HCT116 (cell line): Measurements from ENCODE around the gene OSBPL8. TPM values are rescaled to one million over a fixed set of nuclear protein-coding genes. Genes with fewer than 3 reads are reported as not detected.
"Not testable (repeated sequence)": the region's sequence is repeated elsewhere in the genome, so short reads cannot be mapped to it uniquely, and the experiment has no call there.

Experiments used
- ATAC-seq: fragments of 200-7000 bp; cut with Tn5 transposase; 2 replicates; pipeline ENCODE4 v1.9.1; 2020; ENCODE audit warnings: mild to moderate bottlenecking, moderate library complexity
- BruUV-seq: library from RNA; stranded (reverse); fragments of 400-500 nt; replicated peaks from 2 replicates; lab custom pipeline; 2021; lab: Mats Ljungman, UMichigan
- CTCF ChIA-PET: fragments of 300-600 bp; sonication (Branson Sonifier 250); formaldehyde crosslinking; loops from one replicate; lab custom pipeline; 2021; ENCODE audit warnings: antibody characterized with exemption; lab: Charles Lee
- POLR2A ChIA-PET: fragments of 300-600, 350-600 bp; sonication (Branson Sonifier 250); formaldehyde crosslinking; loops from one replicate; lab custom pipeline; 2021; ENCODE audit warnings: antibody characterized with exemption; lab: Charles Lee
- RAD21 ChIA-PET, 2 experiments: fragments of 300-600 bp; sonication (Branson Sonifier 250); formaldehyde crosslinking; loops; one replicate each; lab custom pipeline; 2023; ENCODE audit warnings: low total read pairs in 2 of 2; ENCODE audit not compliant: uncharacterized antibody in 2 of 2, unreplicated experiment in 2 of 2, low non-redundant PET in 1 of 2; lab: Charles Lee
- DNase-seq: peaks from one replicate; pipeline ENCODE4 v3.0.0-alpha.2; 2010; ENCODE audit warnings: low read depth, low spot score
- H2AFZ ChIP-seq: fragments of 200-600 bp; shearing (Covaris generic), sonication (generic); 2 replicates; pipeline ENCODE4 v1.6.1; 2017; ENCODE audit warnings: low read depth, mixed run types, mixed read lengths, antibody characterized with exemption, low read length; ENCODE audit not compliant: poor library complexity, severe bottlenecking
- H3K27ac ChIP-seq: 2 replicates; pipeline ENCODE4 v1.5.1; 2012; ENCODE audit warnings: low read depth, low read length
- H3K27me3 ChIP-seq: fragments of 200-600 bp; sonication (generic); 2 replicates; pipeline ENCODE4 v1.6.1; 2016; ENCODE audit warnings: mixed run types, low read length, mixed read lengths; ENCODE audit not compliant: insufficient read depth
- H3K36me3 ChIP-seq, 2 experiments: fragments of 200-500 bp in 1 of 2; fragments of 200-600 bp in 1 of 2; sonication (Bioruptor generic) in 1 of 2; sonication (generic) in 1 of 2; 2 replicates each; pipeline versions ENCODE4 v1.5.1 to v1.6.1; 2014 to 2016; ENCODE audit warnings: low read length in 2 of 2, inconsistent platforms in 1 of 2, mixed read lengths in 1 of 2, mixed run types in 1 of 2; ENCODE audit not compliant: insufficient read depth in 2 of 2, control insufficient read depth in 1 of 2
- H3K4me1 ChIP-seq, 2 experiments: fragments of 200-600 bp in 1 of 2; sonication (generic) in 1 of 2; 2 replicates each; pipeline versions ENCODE4 v1.5.1 to v1.6.1; 2012 to 2017; ENCODE audit warnings: low read length in 2 of 2, inconsistent platforms in 1 of 2, mild to moderate bottlenecking in 1 of 2, mixed read lengths in 1 of 2, mixed run types in 1 of 2, moderate library complexity in 1 of 2; ENCODE audit not compliant: insufficient read depth in 2 of 2, control insufficient read depth in 1 of 2
- H3K4me2 ChIP-seq: fragments of 200-600 bp; sonication (generic); 2 replicates; pipeline ENCODE4 v1.6.1; 2017; ENCODE audit warnings: mixed run types, low read length, mixed read lengths
- H3K4me3 ChIP-seq, 2 experiments: fragments of 200-600 bp in 1 of 2; sonication (generic) in 1 of 2; replicated peaks in 1 of 2; 2 replicates each; pipeline ENCODE4 v1.5.1; 2011 to 2016; ENCODE audit warnings: low read length in 2 of 2, control low read depth in 1 of 2, low read depth in 1 of 2, mild to moderate bottlenecking in 1 of 2, mixed read lengths in 1 of 2, mixed run types in 1 of 2
- H3K79me2 ChIP-seq: fragments of 200-600 bp; sonication (generic); 2 replicates; pipeline ENCODE4 v1.6.1; 2017; ENCODE audit warnings: mild to moderate bottlenecking, mixed run types, low read length, moderate library complexity, mixed read lengths; ENCODE audit not compliant: insufficient read depth
- H3K9ac ChIP-seq: fragments of 200-600 bp; sonication (generic); 2 replicates; pipeline ENCODE4 v1.6.1; 2016; ENCODE audit warnings: low read length, mixed read lengths
- H3K9me2 ChIP-seq: fragments of 200-600 bp; sonication (generic), shearing (Covaris generic); 2 replicates; pipeline ENCODE4 v1.6.1; 2017; ENCODE audit warnings: mixed run types, mild to moderate bottlenecking, moderate library complexity; ENCODE audit not compliant: insufficient read depth
- H3K9me3 ChIP-seq, 2 experiments: fragments of 200-500 bp in 1 of 2; fragments of 200-600 bp in 1 of 2; sonication (Bioruptor generic) in 1 of 2; sonication (generic) in 1 of 2; 2 replicates each; pipeline ENCODE4 v1.6.1; 2014 to 2017; ENCODE audit warnings: low read length in 2 of 2, mixed read lengths in 2 of 2, inconsistent platforms in 1 of 2, low read depth in 1 of 2, mild to moderate bottlenecking in 1 of 2, mixed run types in 1 of 2, moderate library complexity in 1 of 2; ENCODE audit not compliant: control insufficient read depth in 1 of 2, insufficient read depth in 1 of 2
- H4K20me1 ChIP-seq: fragments of 200-600 bp; sonication (generic), shearing (Covaris generic); 2 replicates; pipeline ENCODE4 v1.6.1; 2017; ENCODE audit warnings: mixed run types, mild to moderate bottlenecking, moderate library complexity; ENCODE audit not compliant: insufficient read depth
- CTCF ChIP-seq, 3 experiments: fragments of 200-600 bp in 1 of 3; sonication (generic) in 1 of 3; IDR thresholded peaks in 2 of 3; conservative IDR thresholded peaks in 1 of 3; 2 replicates each; pipeline ENCODE4 v1.5.1; 2012 to 2017; ENCODE audit warnings: low read depth in 2 of 3, low read length in 2 of 3, antibody characterized with exemption in 1 of 3, borderline replicate concordance in 1 of 3, control low read depth in 1 of 3, mild to moderate bottlenecking in 1 of 3, mixed read lengths in 1 of 3, mixed run types in 1 of 3, moderate library complexity in 1 of 3; ENCODE audit not compliant: insufficient read depth in 1 of 3
- JUND ChIP-seq: IDR thresholded peaks from 2 replicates; pipeline ENCODE4 v1.6.1; 2012
- intact Hi-C: fragments of 100-400 bp; cut with micrococcal nuclease; formaldehyde crosslinking; loops from 2 replicates; pipeline ENCODE4 v1.10.0; 2022
- total RNA-seq: library from RNA; stranded (reverse); gene quantifications from one replicate; pipeline ENCODE4 v1.2.1, GENCODE V29; 2021; ENCODE audit not compliant: unreplicated experiment

Gene OSBPL8
- total RNA-seq, 1 experiment from 2014 or later: 115 TPM

GRCh38 chr12:76515271-76515670 is 44.3 kb downstream of the OSBPL8 start:
- no peak for ATAC-seq
- H3K9me2 ChIP-seq: no peaks in the 10 kb centered on the region
- no peak overlapping the region for H3K4me3 ChIP-seq
- no peak for DNase-seq
- H3K9ac ChIP-seq: no peak overlapping the region
- H4K20me1 ChIP-seq: no peaks in the 10 kb centered on the region
- no peak overlapping the region for H3K4me2 ChIP-seq
- H3K79me2 ChIP-seq: peaks cover 40% of the 10 kb centered on the region
- CTCF ChIA-PET: interaction anchor here (1.5 kb wide), 1 partner anchor 71 kb away, joined by 5 read pairs; no protein-coding TSS in a partner anchor
- no peaks in the 10 kb centered on the region for H3K27me3 ChIP-seq
- no peak overlapping the region for H2AFZ ChIP-seq
- intact Hi-C loops: no loop called here
- no peaks in the 10 kb centered on the region for H3K36me3 ChIP-seq
- H3K4me1 ChIP-seq: no peaks in the 10 kb centered on the region
- no TSS peak for BruUV-seq
- RAD21 ChIA-PET: no interaction called here
- no peak for TF ChIP-seq JUND
- TF ChIP-seq CTCF (IDR thresholded peaks at IDR 0.05 in 2 of 3, conservative IDR thresholded peaks at IDR 0.05 in 1 of 3; ENCODE audit: borderline replicate concordance in 1 of 3, insufficient read depth in 1 of 3, low read depth in 2 of 3, low read length in 2 of 3): 0 out of 6 replicates have a peak, but pooled peaks of 1 of the 3 experiments have one; percentile 12
- H3K27ac ChIP-seq: no peak overlapping the region
- no peaks in the 10 kb centered on the region for H3K9me3 ChIP-seq
- POLR2A ChIA-PET: no interaction called here

GRCh38 chr12:76511116-76511716 is 48.4 kb downstream of the OSBPL8 start:
- H3K4me2 ChIP-seq, H2AFZ ChIP-seq, DNase-seq, H3K36me3 ChIP-seq, RAD21 ChIA-PET, H3K27me3 ChIP-seq, H4K20me1 ChIP-seq, H3K27ac ChIP-seq, BruUV-seq, H3K9me3 ChIP-seq, H3K4me1 ChIP-seq, CTCF ChIA-PET, H3K9me2 ChIP-seq, H3K9ac ChIP-seq, ATAC-seq, intact Hi-C loops, H3K4me3 ChIP-seq, POLR2A ChIA-PET: not testable (repeated sequence)
- H3K79me2 ChIP-seq: peaks cover 28% of the 10 kb centered on the region; the same call in 1 of the 2 replicates
